Fibroblast of lung (primary cell): ENCODE data around the gene NIPSNAP2.

ENCODE experiments used
- CTCF ChIP-seq, 2 donors: IDR thresholded peaks in 1 of 2; conservative IDR thresholded peaks in 1 of 2; 1 replicate in 1 of 2; 2 replicates in 1 of 2; pipeline ENCODE4 v1.5.1; 2011 to 2012; ENCODE audit warnings: low read length in 2 of 2, control low read depth in 1 of 2, inconsistent platforms in 1 of 2, low read depth in 1 of 2, mild to moderate bottlenecking in 1 of 2
- EZH2 ChIP-seq: IDR thresholded peaks from 2 replicates; pipeline ENCODE4 v1.5.1; 2012; ENCODE audit warnings: low read length, control low read depth, mild to moderate bottlenecking; ENCODE audit errors: missing control alignments

DNA sequence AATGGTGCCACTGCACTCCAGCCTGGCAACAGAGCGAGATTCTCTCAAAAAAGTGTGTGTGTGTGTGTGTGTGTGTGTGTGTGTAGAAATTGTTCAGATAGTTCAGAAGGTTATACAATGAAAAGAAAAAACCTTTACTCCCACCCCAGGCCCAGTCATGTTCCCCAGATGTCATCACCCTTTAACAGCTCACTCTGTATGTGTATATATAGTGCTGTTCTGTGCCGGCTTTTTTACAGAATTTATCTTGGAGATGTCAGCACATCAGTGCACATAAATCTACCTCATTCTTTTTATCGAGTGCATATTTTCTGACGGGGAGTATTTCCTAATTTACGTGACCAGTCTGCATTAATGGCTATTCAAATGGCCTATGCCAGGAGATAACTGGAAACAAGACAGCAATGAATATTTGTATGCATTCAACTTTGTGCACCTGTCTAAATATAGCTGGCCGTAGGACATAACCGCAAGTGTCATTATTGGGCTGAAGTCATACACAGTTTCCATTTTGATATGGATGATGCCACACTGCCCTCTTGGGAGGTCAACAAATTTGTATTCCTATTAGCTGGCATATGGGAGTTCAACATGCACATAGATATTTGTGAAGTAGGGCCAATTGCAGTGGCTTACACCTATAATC is 11.7 kb downstream of the NIPSNAP2 start:
- TF ChIP-seq CTCF (conservative IDR thresholded peaks at IDR 0.05 in 1 of 2, IDR thresholded peaks at IDR 0.05 in 1 of 2; ENCODE audit: low read depth in 1 of 2, low read length in 2 of 2) (no peak), EZH2 (no peak)
